ENCODE data around the gene RNF19B. TPM values are rescaled to one million over a fixed set of nuclear protein-coding genes. Genes with fewer than 3 reads are reported as not detected.

Gene RNF19B
- total and polyA plus RNA-seq, 10 of the 15 experiments (the other 5 are each of a cell fraction or from before 2014, with no cell fraction given): 2.8 to 32.6 (median 16.6) TPM

DNA sequence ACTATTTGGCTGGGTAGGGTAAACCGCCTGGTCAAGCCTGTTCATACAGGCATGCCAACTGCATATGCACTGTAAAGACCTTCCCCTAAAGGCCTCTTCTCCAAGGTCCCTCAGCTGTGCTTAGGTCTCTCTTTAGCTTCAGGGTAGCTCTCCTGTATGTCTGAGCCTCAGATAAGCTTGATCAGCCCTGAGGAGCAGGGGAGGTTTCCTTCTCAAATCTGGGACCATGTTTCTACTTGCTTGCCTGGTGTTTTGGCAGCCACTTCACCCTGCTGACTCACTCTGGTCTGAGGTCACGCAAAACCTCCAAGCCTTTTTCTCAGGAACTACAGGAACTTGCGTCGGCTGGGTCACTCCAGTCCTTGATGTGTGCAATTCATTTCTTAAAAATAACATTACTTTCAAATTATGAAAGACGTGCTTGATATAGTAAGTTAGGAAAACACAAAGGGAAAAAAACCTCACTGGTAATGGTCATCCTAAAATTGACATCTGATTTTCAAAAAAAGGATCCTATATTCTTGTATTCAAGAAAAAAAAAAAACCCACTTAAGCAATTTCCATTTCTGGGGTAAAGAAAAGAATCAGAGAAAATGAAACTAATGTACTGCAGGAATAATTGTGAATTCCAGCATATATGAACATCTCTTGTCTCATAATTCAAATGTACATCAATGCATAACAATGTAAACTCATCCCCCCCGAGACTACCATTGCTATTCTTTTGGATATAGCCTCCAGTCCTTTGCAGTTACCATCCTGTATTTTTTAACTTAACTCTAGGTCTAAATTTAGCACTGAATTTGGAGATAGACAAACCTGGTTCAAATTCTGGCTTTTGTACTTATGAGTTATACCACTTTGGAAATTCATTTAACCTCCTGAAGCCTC, 24.8 kb upstream of the RNF19B start:
- no peak overlapping the region for H3K4me3 ChIP-seq
- H3K4me2 ChIP-seq (ENCODE audit: control insufficient read depth, insufficient read depth): peak overlapping the region; percentile 65
- WGBS (ENCODE audit: insufficient coverage, insufficient replicate concordance, low lambda C conversion rate, missing lambda C conversion rate): 51% methylated on average over 6 of the region's 6 CpGs
- ChIA-PET SMC1A (ENCODE audit: uncharacterized antibody, unreplicated experiment) (interaction anchor here (0.9 to 2.3 kb wide), 3 partner anchors 25 to 31 kb away, joined by 3 to 9 read pairs (median 4); no protein-coding TSS in a partner anchor), POLR2A (interaction anchor here (0.6 to 4.8 kb wide), 4 partner anchors 8 to 1979 kb away, joined by 3 to 49 read pairs (median 4); no protein-coding TSS in a partner anchor), RAD21 (ENCODE audit: unreplicated experiment) (interaction anchor here (1.3 kb wide), 1 partner anchor 25 kb away, joined by 3 read pairs; the partner anchor contains the start of gene RNF19B), CTCF (interaction anchor here (0.8 to 2.8 kb wide), 6 partner anchors 8 to 58 kb away, joined by 3 to 7 read pairs (median 4); no protein-coding TSS in a partner anchor)
- no peaks in the 10 kb centered on the region for H3K79me2 ChIP-seq (ENCODE audit: control insufficient read depth, insufficient read depth, low read length)
- peaks cover 64% of the 10 kb centered on the region for H3K4me1 ChIP-seq (ENCODE audit: control insufficient read depth, insufficient read depth, low read length)
- H3K9me3 ChIP-seq (replicated peaks; ENCODE audit: control insufficient read depth, insufficient read depth, low read length): no peaks in the 10 kb centered on the region
- peak overlapping the region; percentile 61 for H2AFZ ChIP-seq (ENCODE audit: control insufficient read depth, low read depth, low read length)
- in situ Hi-C loops (cut with MboI): no loop called here
- 0 out of 4 replicates have a peak, but pooled peaks of 1 of the 2 experiments have one; percentile 10 for TF ChIP-seq SRF (IDR thresholded peaks at IDR 0.05; ENCODE audit: low read depth in 2 of 2, low read length in 2 of 2)
- 0 out of 2 replicates have a peak, but pooled peaks have one; percentile 27 for TF ChIP-seq NR2F1 (conservative IDR thresholded peaks at IDR 0.05)
- TF ChIP-seq CREB1 (IDR thresholded peaks at IDR 0.05; ENCODE audit: low read depth): peak; percentile 58; the same call in 1 of the 2 replicates
- TF ChIP-seq NFIC (IDR thresholded peaks at IDR 0.05; ENCODE audit: low read depth, low read length): peak; percentile 38; the same call in 1 of the 2 replicates
- peak; percentile 28; the same call in 1 of the 2 replicates for TF ChIP-seq IKZF1 (conservative IDR thresholded peaks at IDR 0.05)
- TF ChIP-seq RUNX3 (IDR thresholded peaks at IDR 0.05; ENCODE audit: low read length): peak; percentile 72
- peak; percentile 22 to 36; a peak in 1 of 4 replicates for TF ChIP-seq IKZF2 (IDR thresholded peaks at IDR 0.05)
- TF ChIP-seq, protein P1, sequence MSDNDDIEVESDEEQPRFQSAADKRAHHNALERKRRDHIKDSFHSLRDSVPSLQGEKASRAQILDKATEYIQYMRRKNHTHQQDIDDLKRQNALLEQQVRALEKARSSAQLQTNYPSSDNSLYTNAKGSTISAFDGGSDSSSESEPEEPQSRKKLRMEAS (IDR thresholded peaks at IDR 0.05; ENCODE audit: low read depth, low read length): no peak
- no peak for TF ChIP-seq RFX5 (IDR thresholded peaks at IDR 0.05; ENCODE audit: low read depth, low read length)
- TF ChIP-seq CBFB (IDR thresholded peaks at IDR 0.05; ENCODE audit: low read depth): 0 out of 2 replicates have a peak, but pooled peaks have one; percentile 13
- TF ChIP-seq, protein P2, sequence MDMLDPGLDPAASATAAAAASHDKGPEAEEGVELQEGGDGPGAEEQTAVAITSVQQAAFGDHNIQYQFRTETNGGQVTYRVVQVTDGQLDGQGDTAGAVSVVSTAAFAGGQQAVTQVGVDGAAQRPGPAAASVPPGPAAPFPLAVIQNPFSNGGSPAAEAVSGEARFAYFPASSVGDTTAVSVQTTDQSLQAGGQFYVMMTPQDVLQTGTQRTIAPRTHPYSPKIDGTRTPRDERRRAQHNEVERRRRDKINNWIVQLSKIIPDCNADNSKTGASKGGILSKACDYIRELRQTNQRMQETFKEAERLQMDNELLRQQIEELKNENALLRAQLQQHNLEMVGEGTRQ (IDR thresholded peaks at IDR 0.05; ENCODE audit: borderline replicate concordance, low read depth, low read length): no peak
- TF ChIP-seq ATF7 (IDR thresholded peaks at IDR 0.05; ENCODE audit: low read depth): 0 out of 2 replicates have a peak, but pooled peaks have one; percentile 23
- peak; percentile 28; the same call in 1 of the 2 replicates for TF ChIP-seq JUNB (IDR thresholded peaks at IDR 0.05)
- TF ChIP-seq EED (IDR thresholded peaks at IDR 0.05; ENCODE audit: low read depth): peak; percentile 57
- no peak for TF ChIP-seq MYC (IDR thresholded peaks at IDR 0.05; ENCODE audit: insufficient read depth, insufficient read length, insufficient replicate concordance, low read length, severe bottlenecking)
- TF ChIP-seq, protein P3, sequence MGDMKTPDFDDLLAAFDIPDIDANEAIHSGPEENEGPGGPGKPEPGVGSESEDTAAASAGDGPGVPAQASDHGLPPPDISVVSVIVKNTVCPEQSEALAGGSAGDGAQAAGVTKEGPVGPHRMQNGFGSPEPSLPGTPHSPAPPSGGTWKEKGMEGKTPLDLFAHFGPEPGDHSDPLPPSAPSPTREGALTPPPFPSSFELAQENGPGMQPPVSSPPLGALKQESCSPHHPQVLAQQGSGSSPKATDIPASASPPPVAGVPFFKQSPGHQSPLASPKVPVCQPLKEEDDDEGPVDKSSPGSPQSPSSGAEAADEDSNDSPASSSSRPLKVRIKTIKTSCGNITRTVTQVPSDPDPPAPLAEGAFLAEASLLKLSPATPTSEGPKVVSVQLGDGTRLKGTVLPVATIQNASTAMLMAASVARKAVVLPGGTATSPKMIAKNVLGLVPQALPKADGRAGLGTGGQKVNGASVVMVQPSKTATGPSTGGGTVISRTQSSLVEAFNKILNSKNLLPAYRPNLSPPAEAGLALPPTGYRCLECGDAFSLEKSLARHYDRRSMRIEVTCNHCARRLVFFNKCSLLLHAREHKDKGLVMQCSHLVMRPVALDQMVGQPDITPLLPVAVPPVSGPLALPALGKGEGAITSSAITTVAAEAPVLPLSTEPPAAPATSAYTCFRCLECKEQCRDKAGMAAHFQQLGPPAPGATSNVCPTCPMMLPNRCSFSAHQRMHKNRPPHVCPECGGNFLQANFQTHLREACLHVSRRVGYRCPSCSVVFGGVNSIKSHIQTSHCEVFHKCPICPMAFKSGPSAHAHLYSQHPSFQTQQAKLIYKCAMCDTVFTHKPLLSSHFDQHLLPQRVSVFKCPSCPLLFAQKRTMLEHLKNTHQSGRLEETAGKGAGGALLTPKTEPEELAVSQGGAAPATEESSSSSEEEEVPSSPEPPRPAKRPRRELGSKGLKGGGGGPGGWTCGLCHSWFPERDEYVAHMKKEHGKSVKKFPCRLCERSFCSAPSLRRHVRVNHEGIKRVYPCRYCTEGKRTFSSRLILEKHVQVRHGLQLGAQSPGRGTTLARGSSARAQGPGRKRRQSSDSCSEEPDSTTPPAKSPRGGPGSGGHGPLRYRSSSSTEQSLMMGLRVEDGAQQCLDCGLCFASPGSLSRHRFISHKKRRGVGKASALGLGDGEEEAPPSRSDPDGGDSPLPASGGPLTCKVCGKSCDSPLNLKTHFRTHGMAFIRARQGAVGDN (IDR thresholded peaks at IDR 0.05): peak; percentile 41; the same call in 1 of the 2 replicates
- H3K36me3 ChIP-seq (ENCODE audit: control insufficient read depth in 2 of 2, insufficient read depth in 2 of 2, low read length in 1 of 2): no peaks in the 10 kb centered on the region
- intact Hi-C loops (cut with micrococcal nuclease; ENCODE audit: unreplicated experiment): loop anchor here (5.0 kb wide), 1 partner anchor 38 kb away; no protein-coding TSS in a partner anchor
- no peak; the same call in 2 of the 3 replicates for ATAC-seq
- no peaks in the 10 kb centered on the region for H3K27me3 ChIP-seq (replicated peaks in 1 of 2; ENCODE audit: control insufficient read depth in 2 of 2, insufficient read depth in 2 of 2, low read length in 1 of 2)
- H3K9ac ChIP-seq (ENCODE audit: control insufficient read depth, insufficient read depth, low read length): peak overlapping the region; percentile 18; the same call in 1 of the 2 replicates
- FAIRE-seq: no peak
- DNase-seq (ENCODE audit: low read depth, low spot score): no peak
- H4K20me1 ChIP-seq (ENCODE audit: control insufficient read depth, insufficient read depth): no peaks in the 10 kb centered on the region
- no TSS peak for BruUV-seq (replicated peaks)
- H3K27ac ChIP-seq (ENCODE audit: control insufficient read depth, insufficient read depth): peak overlapping the region; percentile 75
